ENCODE results near the gene ACACA. TPM values are rescaled to one million over a fixed set of nuclear protein-coding genes. Genes with fewer than 3 reads are reported as not detected.

Gene ACACA
- total and polyA plus RNA-seq, 2 donors (not counting 1 experiment from before 2014, with no cell fraction given) = 4.8 to 26.2 TPM

DNA sequence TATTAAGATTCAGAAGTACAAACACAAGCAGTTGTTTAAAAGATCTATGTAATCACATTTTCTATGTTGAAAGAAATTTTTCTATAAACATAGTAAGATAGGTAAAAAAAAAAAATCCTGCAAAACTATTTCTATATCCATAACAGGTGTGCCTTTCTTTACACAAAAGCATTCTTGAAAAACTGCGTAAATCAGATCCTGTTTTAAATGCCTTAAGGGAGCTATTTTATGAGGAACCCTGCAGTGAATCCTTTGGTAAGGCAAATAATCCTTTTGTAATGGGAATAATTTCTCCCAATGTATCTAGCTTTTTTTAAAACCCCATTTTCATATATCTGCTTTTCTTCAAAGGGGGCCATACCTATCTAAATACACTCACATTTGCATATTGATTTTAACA lies 300.6 kb downstream of the ACACA start:
- H3K9me3 Mint-ChIP-seq (ENCODE audit: insufficient read depth) = no peaks in the 10 kb centered on the region
- no CpG with 5 or more reads among the region's 1 CpG for WGBS (ENCODE audit: insufficient coverage)

DNA sequence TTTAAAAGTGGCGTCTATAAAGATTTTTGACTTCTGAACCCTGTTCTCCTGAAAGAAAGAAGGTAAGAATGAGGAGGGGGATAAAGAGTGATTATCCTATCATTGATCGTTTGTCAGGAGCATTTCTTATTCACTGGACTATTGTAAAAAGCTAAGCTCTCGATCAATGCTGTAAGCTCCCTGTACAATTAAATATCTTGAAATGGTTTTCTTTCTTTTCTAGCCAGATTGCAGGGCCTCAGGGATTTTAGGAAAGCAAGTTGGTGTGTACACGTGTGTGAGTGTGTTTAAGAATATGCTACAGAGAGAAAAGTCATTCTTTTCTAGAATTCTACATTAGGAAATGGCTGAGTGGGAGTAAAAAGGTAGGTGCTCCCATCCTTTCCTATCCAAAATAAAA lies 303.4 kb downstream of the ACACA start:
- intact Hi-C loops (cut with micrococcal nuclease) = no loop called here
- Histone ChIP-seq H3K9me3 (ENCODE audit: control extremely low read depth in 1 of 3, control insufficient read depth in 2 of 3, insufficient read depth in 1 of 3, low read length in 2 of 3) (no peaks in the 10 kb centered on the region), H3K4me3 (ENCODE audit: control extremely low read depth in 1 of 5, extremely low read depth in 1 of 5, insufficient read depth in 1 of 5, low read depth in 2 of 5, low read length in 4 of 5) (no peak overlapping the region), H3K36me3 (replicated peaks in 1 of 2; ENCODE audit: control extremely low read depth in 1 of 2, control insufficient read depth in 1 of 2, extremely low read depth in 1 of 2, insufficient read depth in 2 of 2, low read length in 1 of 2) (peaks cover 3 to 13% of the 10 kb centered on the region in 2 experiments), H3K4me1 (ENCODE audit: control insufficient read depth in 2 of 2, insufficient read depth in 2 of 2, low read length in 2 of 2) (no peaks in the 10 kb centered on the region), H3K27ac (ENCODE audit: low read length in 2 of 2) (no peak overlapping the region), H3K27me3 (replicated peaks in 1 of 4; ENCODE audit: control extremely low read depth in 1 of 4, control insufficient read depth in 3 of 4, insufficient read depth in 4 of 4, low read length in 3 of 4) (no peaks in the 10 kb centered on the region), H4K20me1 (ENCODE audit: control insufficient read depth, insufficient read depth, low read length, poor library complexity, severe bottlenecking) (no peaks in the 10 kb centered on the region), H2AFZ (ENCODE audit: insufficient read depth, low read depth, low read length, poor library complexity, severe bottlenecking) (no peak overlapping the region), H3K4me2 (replicated peaks; ENCODE audit: low read depth, low read length, poor library complexity, severe bottlenecking) (no peak overlapping the region), H3K9ac (ENCODE audit: low read length) (no peak overlapping the region), H3K79me2 (ENCODE audit: control insufficient read depth, insufficient read depth, low read length) (no peaks in the 10 kb centered on the region)
- no peak for DNase-seq
- CTCF ChIA-PET = no interaction called here
- Mint-ChIP-seq H3K4me1 (no peaks in the 10 kb centered on the region), H3K4me3 (no peak overlapping the region), H3K27me3 (no peaks in the 10 kb centered on the region), H3K27ac (no peak overlapping the region), H3K9me3 (ENCODE audit: insufficient read depth) (no peaks in the 10 kb centered on the region)
- 100% methylated on average over 1 of the region's 4 CpGs for WGBS (ENCODE audit: insufficient coverage)
- TF ChIP-seq CTCF (IDR thresholded peaks at IDR 0.05) = no peak
- TF ChIP-seq EZH2 (IDR thresholded peaks at IDR 0.05; ENCODE audit: borderline replicate concordance, insufficient read depth, low read depth, low read length, poor library complexity, severe bottlenecking) = no peak
- ATAC-seq (ENCODE audit: low read depth) = no peak
- POLR2A ChIA-PET = no interaction called here

More for the DNA sequence above, 300.6 kb downstream of the ACACA start:
- Histone ChIP-seq H2AFZ (ENCODE audit: insufficient read depth, low read depth, low read length, poor library complexity, severe bottlenecking) (no peak overlapping the region), H3K9ac (ENCODE audit: low read length) (no peak overlapping the region), H3K36me3 (replicated peaks in 1 of 2; ENCODE audit: control extremely low read depth in 1 of 2, control insufficient read depth in 1 of 2, extremely low read depth in 1 of 2, insufficient read depth in 2 of 2, low read length in 1 of 2) (peaks cover 0 to 28% of the 10 kb centered on the region in 2 experiments), H3K4me3 (ENCODE audit: control extremely low read depth in 1 of 5, extremely low read depth in 1 of 5, insufficient read depth in 1 of 5, low read depth in 2 of 5, low read length in 4 of 5) (no peak overlapping the region), H3K27ac (ENCODE audit: low read length in 2 of 2) (no peak overlapping the region), H4K20me1 (ENCODE audit: control insufficient read depth, insufficient read depth, low read length, poor library complexity, severe bottlenecking) (no peaks in the 10 kb centered on the region), H3K79me2 (ENCODE audit: control insufficient read depth, insufficient read depth, low read length) (no peaks in the 10 kb centered on the region), H3K4me2 (replicated peaks; ENCODE audit: low read depth, low read length, poor library complexity, severe bottlenecking) (no peak overlapping the region), H3K4me1 (ENCODE audit: control insufficient read depth in 2 of 2, insufficient read depth in 2 of 2, low read length in 2 of 2) (no peaks in the 10 kb centered on the region), H3K27me3 (replicated peaks in 1 of 4; ENCODE audit: control extremely low read depth in 1 of 4, control insufficient read depth in 3 of 4, insufficient read depth in 4 of 4, low read length in 3 of 4) (no peaks in the 10 kb centered on the region), H3K9me3 (ENCODE audit: control extremely low read depth in 1 of 3, control insufficient read depth in 2 of 3, insufficient read depth in 1 of 3, low read length in 2 of 3) (no peaks in the 10 kb centered on the region)
- H3K27ac Mint-ChIP-seq = no peak overlapping the region
- intact Hi-C loops (cut with micrococcal nuclease) = no loop called here
- TF ChIP-seq CTCF (IDR thresholded peaks at IDR 0.05) (no peak), EZH2 (IDR thresholded peaks at IDR 0.05; ENCODE audit: borderline replicate concordance, insufficient read depth, low read depth, low read length, poor library complexity, severe bottlenecking) (no peak)
- ATAC-seq (ENCODE audit: low read depth) (no peak), DNase-seq (no peak)
- no peaks in the 10 kb centered on the region for H3K4me1 Mint-ChIP-seq
- ChIA-PET POLR2A (no interaction called here), CTCF (no interaction called here)
- H3K27me3 Mint-ChIP-seq = no peaks in the 10 kb centered on the region
- no peak overlapping the region for H3K4me3 Mint-ChIP-seq

Measured in B cell (primary cell).